Loucy (cell line): ENCODE results near the gene GALNT9.

Source experiments
- EZH2phosphoT487 ChIP-seq: fragments of 200-600 bp; IDR thresholded peaks from 2 replicates; pipeline ENCODE4 v1.6.1; 2018; ENCODE audit warnings: antibody characterized with exemption, mild to moderate bottlenecking, moderate library complexity, borderline replicate concordance
- TF ChIP-seq, protein P1 (sequence below): fragments of 200-600 bp; sonication (generic); conservative IDR thresholded peaks from 2 replicates; pipeline ENCODE4 v1.5.1; 2014; ENCODE audit warnings: mild to moderate bottlenecking, antibody characterized with exemption, low read length

DNA sequence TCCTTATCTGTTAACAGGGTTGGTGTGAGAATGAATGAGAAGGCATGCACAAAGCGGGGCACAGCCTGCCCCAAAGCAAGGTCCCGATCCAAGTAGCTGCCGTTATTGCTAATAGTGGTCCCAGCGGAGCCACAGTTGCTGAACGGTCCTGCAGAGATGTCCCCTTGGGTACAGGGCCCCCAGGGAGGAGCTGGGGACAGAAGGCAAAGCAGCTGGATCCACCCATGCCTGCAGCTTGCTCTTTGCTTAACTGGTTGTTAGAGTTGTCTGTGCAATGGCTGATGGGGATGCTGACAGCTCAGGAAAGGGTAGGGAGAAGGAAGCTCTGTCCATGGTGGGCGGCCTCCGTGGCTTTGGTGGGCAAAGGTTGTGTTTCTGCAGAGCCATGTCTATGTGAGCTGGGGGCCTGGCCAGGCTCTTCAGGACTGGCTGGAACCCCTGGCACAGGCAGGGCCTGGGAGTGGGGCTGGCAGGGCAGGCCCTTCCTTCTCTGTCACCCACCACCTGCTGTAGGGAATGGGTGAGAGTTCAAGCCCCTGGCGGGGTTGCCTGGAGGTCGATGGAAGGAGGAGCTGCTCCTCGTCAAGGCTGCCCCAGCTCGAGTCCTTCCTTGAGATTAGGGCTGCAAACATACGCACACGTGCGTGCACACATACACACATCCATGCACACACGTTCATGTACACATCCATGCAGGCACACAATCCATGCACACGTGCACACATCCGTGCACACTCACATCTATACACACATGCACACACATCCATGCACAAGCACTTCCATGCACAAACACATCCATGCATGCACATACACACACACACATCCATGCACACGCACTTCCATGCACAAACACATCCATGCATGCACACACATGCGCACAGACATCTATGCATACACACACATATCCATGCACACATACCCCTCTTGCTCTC is 149.7 kb downstream of the GALNT9 start:
- TF ChIP-seq, protein P1, sequence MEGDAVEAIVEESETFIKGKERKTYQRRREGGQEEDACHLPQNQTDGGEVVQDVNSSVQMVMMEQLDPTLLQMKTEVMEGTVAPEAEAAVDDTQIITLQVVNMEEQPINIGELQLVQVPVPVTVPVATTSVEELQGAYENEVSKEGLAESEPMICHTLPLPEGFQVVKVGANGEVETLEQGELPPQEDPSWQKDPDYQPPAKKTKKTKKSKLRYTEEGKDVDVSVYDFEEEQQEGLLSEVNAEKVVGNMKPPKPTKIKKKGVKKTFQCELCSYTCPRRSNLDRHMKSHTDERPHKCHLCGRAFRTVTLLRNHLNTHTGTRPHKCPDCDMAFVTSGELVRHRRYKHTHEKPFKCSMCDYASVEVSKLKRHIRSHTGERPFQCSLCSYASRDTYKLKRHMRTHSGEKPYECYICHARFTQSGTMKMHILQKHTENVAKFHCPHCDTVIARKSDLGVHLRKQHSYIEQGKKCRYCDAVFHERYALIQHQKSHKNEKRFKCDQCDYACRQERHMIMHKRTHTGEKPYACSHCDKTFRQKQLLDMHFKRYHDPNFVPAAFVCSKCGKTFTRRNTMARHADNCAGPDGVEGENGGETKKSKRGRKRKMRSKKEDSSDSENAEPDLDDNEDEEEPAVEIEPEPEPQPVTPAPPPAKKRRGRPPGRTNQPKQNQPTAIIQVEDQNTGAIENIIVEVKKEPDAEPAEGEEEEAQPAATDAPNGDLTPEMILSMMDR = no peak
- no peak for TF ChIP-seq EZH2phosphoT487
